ENCODE data around the gene CELF1.

DNA sequence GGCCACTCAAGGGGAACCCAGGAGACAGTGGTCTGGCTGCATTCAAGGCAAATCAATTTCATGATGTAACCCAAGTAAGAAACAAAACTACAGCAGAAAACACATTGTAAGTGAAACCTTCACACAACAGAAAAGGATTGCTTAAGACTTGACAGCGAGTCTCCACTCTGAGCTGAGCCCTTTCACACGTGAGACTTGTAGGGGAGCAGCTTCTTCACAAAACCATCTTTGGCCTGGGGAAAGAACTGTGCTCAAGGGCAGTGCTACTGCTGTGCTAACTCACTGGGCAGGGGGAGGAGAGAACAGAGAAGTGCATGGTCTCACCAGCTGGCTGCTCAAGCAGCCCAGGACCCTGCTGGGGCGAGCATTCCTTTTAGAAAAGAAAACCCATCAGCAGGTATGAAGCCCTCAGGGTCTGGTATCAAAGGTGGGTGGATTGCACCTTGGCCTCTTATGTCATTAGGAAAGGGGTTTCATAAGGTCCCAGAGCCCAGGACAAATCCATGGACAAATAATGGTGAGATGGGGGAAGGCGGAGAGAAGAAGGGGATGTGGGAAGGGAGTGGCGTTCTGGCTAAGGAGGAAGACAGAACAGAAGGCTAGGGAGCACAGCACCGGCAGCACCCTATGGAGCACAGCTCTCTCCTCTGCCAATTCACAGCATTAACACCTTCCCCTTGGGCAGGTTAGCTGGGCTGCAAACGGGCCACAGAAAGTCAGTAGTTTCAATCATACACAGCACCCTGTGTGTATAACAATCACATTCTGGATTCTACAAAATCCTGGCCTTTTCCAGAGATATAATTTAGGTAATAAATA lies 83.4 kb downstream of the CELF1 start:
- TF ChIP-seq, protein P1, sequence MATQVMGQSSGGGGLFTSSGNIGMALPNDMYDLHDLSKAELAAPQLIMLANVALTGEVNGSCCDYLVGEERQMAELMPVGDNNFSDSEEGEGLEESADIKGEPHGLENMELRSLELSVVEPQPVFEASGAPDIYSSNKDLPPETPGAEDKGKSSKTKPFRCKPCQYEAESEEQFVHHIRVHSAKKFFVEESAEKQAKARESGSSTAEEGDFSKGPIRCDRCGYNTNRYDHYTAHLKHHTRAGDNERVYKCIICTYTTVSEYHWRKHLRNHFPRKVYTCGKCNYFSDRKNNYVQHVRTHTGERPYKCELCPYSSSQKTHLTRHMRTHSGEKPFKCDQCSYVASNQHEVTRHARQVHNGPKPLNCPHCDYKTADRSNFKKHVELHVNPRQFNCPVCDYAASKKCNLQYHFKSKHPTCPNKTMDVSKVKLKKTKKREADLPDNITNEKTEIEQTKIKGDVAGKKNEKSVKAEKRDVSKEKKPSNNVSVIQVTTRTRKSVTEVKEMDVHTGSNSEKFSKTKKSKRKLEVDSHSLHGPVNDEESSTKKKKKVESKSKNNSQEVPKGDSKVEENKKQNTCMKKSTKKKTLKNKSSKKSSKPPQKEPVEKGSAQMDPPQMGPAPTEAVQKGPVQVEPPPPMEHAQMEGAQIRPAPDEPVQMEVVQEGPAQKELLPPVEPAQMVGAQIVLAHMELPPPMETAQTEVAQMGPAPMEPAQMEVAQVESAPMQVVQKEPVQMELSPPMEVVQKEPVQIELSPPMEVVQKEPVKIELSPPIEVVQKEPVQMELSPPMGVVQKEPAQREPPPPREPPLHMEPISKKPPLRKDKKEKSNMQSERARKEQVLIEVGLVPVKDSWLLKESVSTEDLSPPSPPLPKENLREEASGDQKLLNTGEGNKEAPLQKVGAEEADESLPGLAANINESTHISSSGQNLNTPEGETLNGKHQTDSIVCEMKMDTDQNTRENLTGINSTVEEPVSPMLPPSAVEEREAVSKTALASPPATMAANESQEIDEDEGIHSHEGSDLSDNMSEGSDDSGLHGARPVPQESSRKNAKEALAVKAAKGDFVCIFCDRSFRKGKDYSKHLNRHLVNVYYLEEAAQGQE (IDR thresholded peaks at IDR 0.05; ENCODE audit: borderline replicate concordance): no peak
- TF ChIP-seq, protein P2, sequence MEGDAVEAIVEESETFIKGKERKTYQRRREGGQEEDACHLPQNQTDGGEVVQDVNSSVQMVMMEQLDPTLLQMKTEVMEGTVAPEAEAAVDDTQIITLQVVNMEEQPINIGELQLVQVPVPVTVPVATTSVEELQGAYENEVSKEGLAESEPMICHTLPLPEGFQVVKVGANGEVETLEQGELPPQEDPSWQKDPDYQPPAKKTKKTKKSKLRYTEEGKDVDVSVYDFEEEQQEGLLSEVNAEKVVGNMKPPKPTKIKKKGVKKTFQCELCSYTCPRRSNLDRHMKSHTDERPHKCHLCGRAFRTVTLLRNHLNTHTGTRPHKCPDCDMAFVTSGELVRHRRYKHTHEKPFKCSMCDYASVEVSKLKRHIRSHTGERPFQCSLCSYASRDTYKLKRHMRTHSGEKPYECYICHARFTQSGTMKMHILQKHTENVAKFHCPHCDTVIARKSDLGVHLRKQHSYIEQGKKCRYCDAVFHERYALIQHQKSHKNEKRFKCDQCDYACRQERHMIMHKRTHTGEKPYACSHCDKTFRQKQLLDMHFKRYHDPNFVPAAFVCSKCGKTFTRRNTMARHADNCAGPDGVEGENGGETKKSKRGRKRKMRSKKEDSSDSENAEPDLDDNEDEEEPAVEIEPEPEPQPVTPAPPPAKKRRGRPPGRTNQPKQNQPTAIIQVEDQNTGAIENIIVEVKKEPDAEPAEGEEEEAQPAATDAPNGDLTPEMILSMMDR (IDR thresholded peaks at IDR 0.05; ENCODE audit: poor library complexity, severe bottlenecking): no peak
- TF ChIP-seq SMC3 (conservative IDR thresholded peaks at IDR 0.05; ENCODE audit: poor library complexity) (no peak), EP300 (conservative IDR thresholded peaks at IDR 0.05; ENCODE audit: poor library complexity, severe bottlenecking) (no peak), POLR2AphosphoS5 (IDR thresholded peaks at IDR 0.05) (no peak), EZH2 (IDR thresholded peaks at IDR 0.05; ENCODE audit: borderline replicate concordance, insufficient read depth, low read length, poor library complexity, severe bottlenecking) (no peak)

All from neural cell (in vitro differentiated cells).